Neural crest cell (in vitro differentiated cells): Measurements from ENCODE around the gene GABBR2. TPM values are rescaled to one million over a fixed set of nuclear protein-coding genes. Genes with fewer than 3 reads are reported as not detected.

ENCODE experiments used
- DNase-seq: peaks from one replicate; pipeline ENCODE4 v3.0.0; 2021; ENCODE audit warnings: low read depth, mixed read lengths, low spot score
- H3K27ac Mint-ChIP-seq: one replicate; pipeline ENCODE4 v1.8.0; 2021; ENCODE audit warnings: mild to moderate bottlenecking, mixed read lengths; ENCODE audit not compliant: unreplicated experiment
- H3K27me3 Mint-ChIP-seq: 2 replicates; pipeline ENCODE4 v1.8.0; 2021; ENCODE audit warnings: low read depth, mild to moderate bottlenecking, mixed read lengths
- H3K36me3 Mint-ChIP-seq: 2 replicates; pipeline ENCODE4 v1.8.0; 2021; ENCODE audit warnings: low read depth, mild to moderate bottlenecking, mixed read lengths
- H3K4me1 Mint-ChIP-seq: 2 replicates; pipeline ENCODE4 v1.8.0; 2021; ENCODE audit warnings: mixed read lengths
- H3K4me3 Mint-ChIP-seq: one replicate; pipeline ENCODE4 v1.8.0; 2021; ENCODE audit warnings: mild to moderate bottlenecking, mixed read lengths
- H3K9me3 Mint-ChIP-seq: 2 replicates; pipeline ENCODE4 v1.8.0; 2021; ENCODE audit warnings: mixed read lengths
- CTCF ChIP-seq: fragments of 200-600 bp; sonication (generic); conservative IDR thresholded peaks from 2 replicates; pipeline ENCODE4 v1.5.0; 2021; ENCODE audit warnings: antibody characterized with exemption, mild to moderate bottlenecking
- total RNA-seq: library from RNA; stranded (reverse); gene quantifications from 2 replicates; pipeline ENCODE4 v1.2.1, GENCODE V29; 2021

The GABBR2 gene
- total RNA-seq, 1 donor from 2014 or later = 0.84 TPM

GRCh38 chr9:98738741-98739140, 30.0 kb upstream of the GABBR2 start:
- Mint-ChIP-seq H3K4me3 (no peak overlapping the region), H3K27ac (no peak overlapping the region), H3K4me1 (no peaks in the 10 kb centered on the region), H3K36me3 (peaks cover 28% of the 10 kb centered on the region), H3K27me3 (no peaks in the 10 kb centered on the region), H3K9me3 (peaks cover 11% of the 10 kb centered on the region)
- no peak for DNase-seq
- TF ChIP-seq CTCF = no peak

- H3K36me3 Mint-ChIP-seq = peaks cover 28% of the 10 kb centered on the region
- H3K4me1 Mint-ChIP-seq = no peaks in the 10 kb centered on the region
- peaks cover 11% of the 10 kb centered on the region for H3K9me3 Mint-ChIP-seq
- H3K4me3 Mint-ChIP-seq = no peak overlapping the region
- no peak overlapping the region for H3K27ac Mint-ChIP-seq
- no peaks in the 10 kb centered on the region for H3K27me3 Mint-ChIP-seq
- no peak for TF ChIP-seq CTCF
- no peak for DNase-seq
Measured at GRCh38 chr9:98736226-98736625, 27.5 kb upstream of the GABBR2 start.

GRCh38 chr9:98732801-98733200, 24.1 kb upstream of the GABBR2 start:
- no peak overlapping the region for H3K27ac Mint-ChIP-seq

GRCh38 chr9:98732091-98732490, 23.4 kb upstream of the GABBR2 start:
- no peaks in the 10 kb centered on the region for H3K27me3 Mint-ChIP-seq
- no peak for TF ChIP-seq CTCF
- H3K36me3 Mint-ChIP-seq = peaks cover 6% of the 10 kb centered on the region
- no peak overlapping the region for H3K4me3 Mint-ChIP-seq
- no peaks in the 10 kb centered on the region for H3K9me3 Mint-ChIP-seq
- no peak overlapping the region for H3K27ac Mint-ChIP-seq
- no peaks in the 10 kb centered on the region for H3K4me1 Mint-ChIP-seq
- DNase-seq = no peak

More at GRCh38 chr9:98732801-98733200, 24.1 kb upstream of the GABBR2 start:
- TF ChIP-seq CTCF = no peak
- Mint-ChIP-seq H3K4me3 (no peak overlapping the region), H3K27me3 (no peaks in the 10 kb centered on the region), H3K36me3 (peaks cover 13% of the 10 kb centered on the region), H3K9me3 (peaks cover 3% of the 10 kb centered on the region), H3K4me1 (no peaks in the 10 kb centered on the region)
- DNase-seq = no peak

GRCh38 chr9:98730871-98731270, 22.1 kb upstream of the GABBR2 start:
- Mint-ChIP-seq H3K4me1 (no peaks in the 10 kb centered on the region), H3K4me3 (no peak overlapping the region), H3K36me3 (peaks cover under 1% of the 10 kb centered on the region), H3K27me3 (peaks cover 7% of the 10 kb centered on the region), H3K27ac (no peak overlapping the region), H3K9me3 (no peaks in the 10 kb centered on the region)
- DNase-seq = no peak
- TF ChIP-seq CTCF = no peak

- no peak for TF ChIP-seq CTCF
- H3K4me1 Mint-ChIP-seq = no peaks in the 10 kb centered on the region
- no peak overlapping the region for H3K4me3 Mint-ChIP-seq
- H3K27me3 Mint-ChIP-seq = peaks cover 28% of the 10 kb centered on the region
- no peaks in the 10 kb centered on the region for H3K36me3 Mint-ChIP-seq
- DNase-seq = no peak
- no peaks in the 10 kb centered on the region for H3K9me3 Mint-ChIP-seq
- H3K27ac Mint-ChIP-seq = no peak overlapping the region
Measured at GRCh38 chr9:98728500-98728899, 19.8 kb upstream of the GABBR2 start.
